H1 (cell line): Measurements from ENCODE around the gene MINDY1. TPM values are rescaled to one million over a fixed set of nuclear protein-coding genes. Genes with fewer than 3 reads are reported as not detected.

Experiments used
- ATF2 ChIP-seq: IDR thresholded peaks from 2 replicates; pipeline ENCODE4 v1.6.1; 2012; ENCODE audit warnings: low read length, inconsistent platforms
- BACH1 ChIP-seq: IDR thresholded peaks from 2 replicates; pipeline ENCODE4 v1.6.1; 2012; ENCODE audit warnings: low read length, improper control_type of control experiment
- CHD1 ChIP-seq: IDR thresholded peaks from 2 replicates; pipeline ENCODE4 v1.6.1; 2012; ENCODE audit warnings: low read depth, low read length, improper control_type of control experiment
- SIN3A ChIP-seq, 2 experiments: IDR thresholded peaks in 1 of 2; conservative IDR thresholded peaks in 1 of 2; 2 replicates each; pipeline ENCODE4 v1.6.1; 2011 to 2012; ENCODE audit warnings: low read length in 2 of 2, improper control_type of control experiment in 1 of 2, low read depth in 1 of 2, mild to moderate bottlenecking in 1 of 2
- SUZ12 ChIP-seq: fragments of 200-600 bp; sonication (generic); IDR thresholded peaks from 2 replicates; pipeline ENCODE4 v1.6.1; 2012; ENCODE audit warnings: mild to moderate bottlenecking, inconsistent platforms, low read length, moderate library complexity, mixed read lengths
- TAF1 ChIP-seq: IDR thresholded peaks from 2 replicates; pipeline ENCODE4 v1.6.1; 2011; ENCODE audit warnings: mild to moderate bottlenecking, low read depth, low read length
- ZNF274 ChIP-seq: IDR thresholded peaks from 2 replicates; pipeline ENCODE4 v1.7.0; 2012; ENCODE audit warnings: low read length, borderline replicate concordance; ENCODE audit errors: extremely low read depth
- polyA plus RNA-seq, 7 experiments: library from polyadenylated mRNA; depleted of rRNA in 3 of 7; stranded (reverse) in 5 of 7; unstranded in 2 of 7; fragments of >200 nt in 5 of 7; fragments of 200-250 nt in 2 of 7; gene quantifications; 1 replicate in 5 of 7; 2 replicates in 1 of 7; 4 replicates in 1 of 7; pipeline versions ENCODE4 v1.2.1 to v1.2.3, GENCODE V29; 2011 to 2013; ENCODE audit warnings: missing spikeins in 2 of 7, mixed read lengths in 2 of 7
- total RNA-seq: library from RNA; stranded (reverse); fragmentation: NEBNext Ultra II Directional; extraction: Animal tissue kit (Norgen Biotek cat#: 25700); gene quantifications from 2 replicates; pipeline ENCODE4 v1.2.1, GENCODE V29; 2021

Gene MINDY1
- total and polyA plus RNA-seq, 2 of the 8 experiments (the other 6 are each of a cell fraction or from before 2014, with no cell fraction given): 10.3 to 11.4 TPM

GRCh38 chr1:150973836-150974579 is 32.7 kb downstream of the MINDY1 start (continued):
- TF ChIP-seq SIN3A (conservative IDR thresholded peaks at IDR 0.05 in 1 of 2, IDR thresholded peaks at IDR 0.05 in 1 of 2; ENCODE audit: low read depth in 1 of 2, low read length in 2 of 2): 0 out of 4 replicates have a peak, but pooled peaks of 1 of the 2 experiments have one; percentile 40
- no peak for TF ChIP-seq CHD1
- TF ChIP-seq ZNF274: no peak
- TF ChIP-seq SUZ12: no peak
- no peak for TF ChIP-seq BACH1
- TF ChIP-seq ATF2: no peak
- TF ChIP-seq TAF1: peak; percentile 57; the same call in 1 of the 2 replicates
